ENCODE results near the gene AK8.

DNA sequence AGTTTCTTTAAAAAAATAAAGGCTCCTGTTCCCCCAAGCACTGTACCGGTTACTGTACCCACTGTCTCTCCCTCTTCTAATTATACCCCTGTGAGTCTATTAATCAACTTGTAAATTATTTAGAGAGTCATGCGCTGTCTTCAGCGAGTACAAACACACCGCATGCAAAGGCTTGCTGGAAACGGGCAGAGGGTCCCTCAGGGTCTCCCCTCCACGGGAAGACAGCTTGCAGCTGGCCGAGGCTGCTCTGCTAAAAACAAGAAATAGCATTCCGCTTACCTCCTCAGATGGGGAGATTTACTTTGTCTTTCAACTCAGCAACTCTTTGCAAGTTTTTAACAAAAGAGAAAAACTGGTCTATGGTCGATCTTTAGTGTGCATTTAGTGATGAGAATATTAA, 71.8 kb downstream of the AK8 start:
- TF ChIP-seq, protein P1, sequence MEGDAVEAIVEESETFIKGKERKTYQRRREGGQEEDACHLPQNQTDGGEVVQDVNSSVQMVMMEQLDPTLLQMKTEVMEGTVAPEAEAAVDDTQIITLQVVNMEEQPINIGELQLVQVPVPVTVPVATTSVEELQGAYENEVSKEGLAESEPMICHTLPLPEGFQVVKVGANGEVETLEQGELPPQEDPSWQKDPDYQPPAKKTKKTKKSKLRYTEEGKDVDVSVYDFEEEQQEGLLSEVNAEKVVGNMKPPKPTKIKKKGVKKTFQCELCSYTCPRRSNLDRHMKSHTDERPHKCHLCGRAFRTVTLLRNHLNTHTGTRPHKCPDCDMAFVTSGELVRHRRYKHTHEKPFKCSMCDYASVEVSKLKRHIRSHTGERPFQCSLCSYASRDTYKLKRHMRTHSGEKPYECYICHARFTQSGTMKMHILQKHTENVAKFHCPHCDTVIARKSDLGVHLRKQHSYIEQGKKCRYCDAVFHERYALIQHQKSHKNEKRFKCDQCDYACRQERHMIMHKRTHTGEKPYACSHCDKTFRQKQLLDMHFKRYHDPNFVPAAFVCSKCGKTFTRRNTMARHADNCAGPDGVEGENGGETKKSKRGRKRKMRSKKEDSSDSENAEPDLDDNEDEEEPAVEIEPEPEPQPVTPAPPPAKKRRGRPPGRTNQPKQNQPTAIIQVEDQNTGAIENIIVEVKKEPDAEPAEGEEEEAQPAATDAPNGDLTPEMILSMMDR (IDR thresholded peaks at IDR 0.05; ENCODE audit: poor library complexity), result no peak
- TF ChIP-seq EZH2 (IDR thresholded peaks at IDR 0.05; ENCODE audit: borderline replicate concordance), result no peak
